SJSA1 (cell line): ENCODE data around the gene COX5B. TPM values are rescaled to one million over a fixed set of nuclear protein-coding genes. Genes with fewer than 3 reads are reported as not detected.
A peak's percentile ranks its signal among the peaks of the same experiment; 100 is the strongest.
"Not testable (repeated sequence)": the region's sequence is repeated elsewhere in the genome, so short reads cannot be mapped to it uniquely, and the experiment has no call there.

Experiments used
- DNase-seq, 2 experiments: peaks; one replicate each; pipeline ENCODE4 v3.0.0-alpha.2; 2015 to 2020; ENCODE audit warnings: low spot score in 2 of 2, low read depth in 1 of 2
- H3K27ac ChIP-seq: fragments of 250-450 bp; sonication (Bioruptor Pico); 2 replicates; pipeline ENCODE4 v1.5.1; 2020; ENCODE audit warnings: mild to moderate bottlenecking, moderate library complexity
- H3K27me3 ChIP-seq: fragments of 250-450 bp; sonication (Bioruptor Pico); replicated peaks from 2 replicates; pipeline ENCODE4 v1.5.1; 2020; ENCODE audit warnings: mild to moderate bottlenecking, moderate library complexity
- H3K36me3 ChIP-seq: fragments of 250-450 bp; sonication (Bioruptor Pico); 2 replicates; pipeline ENCODE4 v1.5.1; 2020; ENCODE audit warnings: mild to moderate bottlenecking
- H3K4me1 ChIP-seq: fragments of 250-450 bp; sonication (Bioruptor Pico); replicated peaks from 2 replicates; pipeline ENCODE4 v1.6.1; 2021; ENCODE audit warnings: mild to moderate bottlenecking
- H3K4me3 ChIP-seq: fragments of 250-450 bp; sonication (Bioruptor Pico); 2 replicates; pipeline ENCODE4 v1.5.1; 2020; ENCODE audit warnings: mild to moderate bottlenecking
- H3K9me3 ChIP-seq: fragments of 250-450 bp; sonication (Bioruptor Pico); replicated peaks from 2 replicates; pipeline ENCODE4 v1.5.1; 2020; ENCODE audit warnings: mild to moderate bottlenecking
- total RNA-seq: library from RNA; depleted of rRNA; stranded (reverse); fragments of >200 nt; shearing (Covaris generic); gene quantifications from 2 replicates; pipeline ENCODE4 v1.2.3, GENCODE V29; 2014

Gene COX5B
- total RNA-seq, 1 experiment from 2014 or later: 275 TPM

GRCh38 chr2:97673182-97673914 lies 27.5 kb downstream of the COX5B start:
- Histone ChIP-seq H3K4me1 (no peaks in the 10 kb centered on the region), H3K27ac (no peak overlapping the region), H3K9me3 (no peaks in the 10 kb centered on the region), H3K4me3 (no peak overlapping the region), H3K27me3 (no peaks in the 10 kb centered on the region), H3K36me3 (no peaks in the 10 kb centered on the region)
- peak in 1 of 2 experiments; percentile 21 for DNase-seq

GRCh38 chr2:97673915-97674283 lies 28.0 kb downstream of the COX5B start:
- Histone ChIP-seq H3K4me1 (no peaks in the 10 kb centered on the region), H3K36me3 (no peaks in the 10 kb centered on the region), H3K27ac (no peak overlapping the region)

GRCh38 chr2:97675430-97676113 lies 29.7 kb downstream of the COX5B start:
- DNase-seq: peak in 1 of 2 experiments; percentile 0
- Histone ChIP-seq H3K4me3 (no peak overlapping the region), H3K27me3 (no peaks in the 10 kb centered on the region), H3K36me3 (no peaks in the 10 kb centered on the region), H3K27ac (no peak overlapping the region), H3K4me1 (no peaks in the 10 kb centered on the region), H3K9me3 (no peaks in the 10 kb centered on the region)

More at GRCh38 chr2:97673915-97674283, 28.0 kb downstream of the COX5B start:
- Histone ChIP-seq H3K9me3 (no peaks in the 10 kb centered on the region), H3K27me3 (no peaks in the 10 kb centered on the region), H3K4me3 (no peak overlapping the region)
- DNase-seq: peak in 1 of 2 experiments; percentile 30

GRCh38 chr2:97676620-97677019 lies 30.8 kb downstream of the COX5B start:
- H3K4me3 ChIP-seq: no peak overlapping the region
- H3K9me3 ChIP-seq: no peaks in the 10 kb centered on the region
- DNase-seq: peak in 1 of 2 experiments; percentile 28
- no peak overlapping the region for H3K27ac ChIP-seq
- no peaks in the 10 kb centered on the region for H3K4me1 ChIP-seq
- no peaks in the 10 kb centered on the region for H3K27me3 ChIP-seq
- H3K36me3 ChIP-seq: no peaks in the 10 kb centered on the region

- Histone ChIP-seq H3K4me3 (no peak overlapping the region), H3K4me1 (no peaks in the 10 kb centered on the region), H3K36me3 (no peaks in the 10 kb centered on the region), H3K27ac (no peak overlapping the region), H3K9me3 (no peaks in the 10 kb centered on the region), H3K27me3 (no peaks in the 10 kb centered on the region)
- DNase-seq: no peak
Observed at GRCh38 chr2:97677480-97677879, 31.6 kb downstream of the COX5B start.

- H3K36me3 ChIP-seq: no peaks in the 10 kb centered on the region
- H3K27me3 ChIP-seq: no peaks in the 10 kb centered on the region
- DNase-seq: no peak
- H3K4me3 ChIP-seq: no peak overlapping the region
- H3K27ac ChIP-seq: no peak overlapping the region
- no peaks in the 10 kb centered on the region for H3K4me1 ChIP-seq
- H3K9me3 ChIP-seq: no peaks in the 10 kb centered on the region
Observed at GRCh38 chr2:97678298-97678697, 32.4 kb downstream of the COX5B start.

GRCh38 chr2:97687235-97687634 lies 41.4 kb downstream of the COX5B start:
- not testable (repeated sequence) for DNase-seq, H3K4me3 ChIP-seq

GRCh38 chr2:97688062-97688827 lies 42.4 kb downstream of the COX5B start:
- no peaks in the 10 kb centered on the region for H3K9me3 ChIP-seq
- no peak for DNase-seq
- no peaks in the 10 kb centered on the region for H3K36me3 ChIP-seq
- no peak overlapping the region for H3K27ac ChIP-seq
- H3K27me3 ChIP-seq: no peaks in the 10 kb centered on the region
- no peaks in the 10 kb centered on the region for H3K4me1 ChIP-seq
- H3K4me3 ChIP-seq: no peak overlapping the region

More at GRCh38 chr2:97687235-97687634, 41.4 kb downstream of the COX5B start:
- H3K27me3 ChIP-seq, H3K27ac ChIP-seq, H3K36me3 ChIP-seq, H3K9me3 ChIP-seq, H3K4me1 ChIP-seq: not testable (repeated sequence)

- no peak overlapping the region for H3K27ac ChIP-seq
- no peaks in the 10 kb centered on the region for H3K4me1 ChIP-seq
- no peaks in the 10 kb centered on the region for H3K36me3 ChIP-seq
- H3K27me3 ChIP-seq: no peaks in the 10 kb centered on the region
- H3K4me3 ChIP-seq: no peak overlapping the region
- no peak for DNase-seq
- no peaks in the 10 kb centered on the region for H3K9me3 ChIP-seq
Observed at GRCh38 chr2:97691166-97691565, 45.3 kb downstream of the COX5B start.

GRCh38 chr2:97693476-97693875 lies 47.6 kb downstream of the COX5B start:
- H3K4me1 ChIP-seq: no peaks in the 10 kb centered on the region
- H3K27me3 ChIP-seq: no peaks in the 10 kb centered on the region
- no peak overlapping the region for H3K27ac ChIP-seq
- H3K4me3 ChIP-seq: no peak overlapping the region
- no peaks in the 10 kb centered on the region for H3K9me3 ChIP-seq
- DNase-seq: no peak
- no peaks in the 10 kb centered on the region for H3K36me3 ChIP-seq

GRCh38 chr2:97695744-97696143 lies 49.9 kb downstream of the COX5B start:
- Histone ChIP-seq H3K4me1 (no peaks in the 10 kb centered on the region), H3K27ac (no peak overlapping the region), H3K4me3 (no peak overlapping the region), H3K27me3 (no peaks in the 10 kb centered on the region), H3K9me3 (no peaks in the 10 kb centered on the region), H3K36me3 (no peaks in the 10 kb centered on the region)
- DNase-seq: no peak

GRCh38 chr2:97697252-97698235 lies 51.7 kb downstream of the COX5B start:
- H3K9me3 ChIP-seq: no peaks in the 10 kb centered on the region
- H3K27me3 ChIP-seq: no peaks in the 10 kb centered on the region
- DNase-seq: peak; percentile 52 to 84
- no peaks in the 10 kb centered on the region for H3K36me3 ChIP-seq
- no peaks in the 10 kb centered on the region for H3K4me1 ChIP-seq
- no peak overlapping the region for H3K27ac ChIP-seq
- H3K4me3 ChIP-seq: no peak overlapping the region
